Activated naive CD4-positive, alpha-beta T cell treated with anti-CD3 and anti-CD28 coated beads, Interleukin-2, amount 50 U/mL, for 72 hours (primary cell): ENCODE data around the gene STXBP5. TPM values are rescaled to one million over a fixed set of nuclear protein-coding genes. Genes with fewer than 3 reads are reported as not detected.
A peak's percentile ranks its signal among the peaks of the same experiment; 100 is the strongest.

Source experiments
- ATAC-seq, 2 donors: fragments of 150-1000 bp; cut with Tn5 transposase; 2 replicates each; pipeline ENCODE4 v1.10.0; 2021; ENCODE audit warnings: mild to moderate bottlenecking in 2 of 2, moderate library complexity in 2 of 2
- DNase-seq, 2 donors: peaks; one replicate each; pipeline ENCODE4 v3.0.0; 2021 to 2022; ENCODE audit warnings: low spot score in 2 of 2
- H3K27ac Mint-ChIP-seq, 2 donors: one replicate each; pipeline ENCODE4 v1.8.0; 2022; ENCODE audit warnings: mild to moderate bottlenecking in 2 of 2, mixed read lengths in 2 of 2
- H3K36me3 Mint-ChIP-seq, 2 donors: one replicate each; pipeline ENCODE4 v1.8.0; 2022; ENCODE audit warnings: mixed read lengths in 2 of 2
- H3K9me3 Mint-ChIP-seq, 2 donors: one replicate each; pipeline ENCODE4 v1.8.0; 2022; ENCODE audit warnings: mixed read lengths in 2 of 2
- total RNA-seq, 2 donors: library from RNA; stranded (reverse); gene quantifications; one replicate each; pipeline ENCODE4 v1.2.3, GENCODE V29; 2022

The STXBP5 gene
- total RNA-seq, 2 donors from 2014 or later = 5.7 to 17.7 TPM

- ATAC-seq (no peak), DNase-seq (no peak)
- Mint-ChIP-seq H3K27ac (no peak overlapping the region), H3K36me3 (no peaks in the 10 kb centered on the region), H3K9me3 (no peaks in the 10 kb centered on the region)
Measured at GRCh38 chr6:147287869-147288271, 83.7 kb downstream of the STXBP5 start.

- no peak for DNase-seq
- Mint-ChIP-seq H3K27ac (no peak overlapping the region), H3K36me3 (peaks cover 57% of the 10 kb centered on the region in 2 donors), H3K9me3 (peaks cover 25 to 28% of the 10 kb centered on the region in 2 donors)
- no peak for ATAC-seq
Measured at GRCh38 chr6:147297124-147297523, 92.9 kb downstream of the STXBP5 start.

- Mint-ChIP-seq H3K9me3 (peaks cover 29 to 31% of the 10 kb centered on the region in 2 donors), H3K36me3 (peaks cover 61 to 62% of the 10 kb centered on the region in 2 donors), H3K27ac (no peak overlapping the region)
- no peak for DNase-seq
- ATAC-seq = no peak
Measured at GRCh38 chr6:147297663-147298316, 93.6 kb downstream of the STXBP5 start.

- ATAC-seq (peak in 1 of 2 donors; percentile 32), DNase-seq (no peak)
- Mint-ChIP-seq H3K36me3 (peaks cover 62 to 66% of the 10 kb centered on the region in 2 donors), H3K9me3 (peaks cover 32 to 33% of the 10 kb centered on the region in 2 donors), H3K27ac (peak overlapping the region in 1 of 2 donors; percentile 41)
Measured at GRCh38 chr6:147298461-147298860, 94.2 kb downstream of the STXBP5 start.

GRCh38 chr6:147299035-147299434 is 94.8 kb downstream of the STXBP5 start:
- no peak for DNase-seq
- Mint-ChIP-seq H3K27ac (no peak overlapping the region), H3K9me3 (peaks cover 37 to 38% of the 10 kb centered on the region in 2 donors), H3K36me3 (peaks cover 64 to 72% of the 10 kb centered on the region in 2 donors)
- ATAC-seq = peak in 1 of 2 donors; percentile 54

- ATAC-seq (no peak), DNase-seq (no peak)
- Mint-ChIP-seq H3K27ac (no peak overlapping the region), H3K9me3 (peaks cover 28 to 37% of the 10 kb centered on the region in 2 donors), H3K36me3 (peaks cover 59 to 68% of the 10 kb centered on the region in 2 donors)
Measured at GRCh38 chr6:147301070-147301469, 96.9 kb downstream of the STXBP5 start.

- no peak overlapping the region for H3K27ac Mint-ChIP-seq
- no peak for ATAC-seq
- peaks cover 11 to 13% of the 10 kb centered on the region in 2 donors for H3K9me3 Mint-ChIP-seq
- no peak for DNase-seq
- H3K36me3 Mint-ChIP-seq = peaks cover 33 to 39% of the 10 kb centered on the region in 2 donors
Measured at GRCh38 chr6:147304016-147304415, 99.8 kb downstream of the STXBP5 start.

GRCh38 chr6:147310521-147310920 is 106.3 kb downstream of the STXBP5 start:
- no peak for DNase-seq
- ATAC-seq = no peak
- no peak overlapping the region for H3K27ac Mint-ChIP-seq
- no peaks in the 10 kb centered on the region for H3K9me3 Mint-ChIP-seq
- H3K36me3 Mint-ChIP-seq = peaks cover 0 to 10% of the 10 kb centered on the region in 2 donors

- H3K9me3 Mint-ChIP-seq = no peaks in the 10 kb centered on the region
- H3K36me3 Mint-ChIP-seq = peaks cover 4 to 13% of the 10 kb centered on the region in 2 donors
- no peak overlapping the region for H3K27ac Mint-ChIP-seq
- ATAC-seq (no peak), DNase-seq (no peak)
Measured at GRCh38 chr6:147311218-147311617, 107.0 kb downstream of the STXBP5 start.

GRCh38 chr6:147321260-147321659 is 117.0 kb downstream of the STXBP5 start:
- ATAC-seq (no peak), DNase-seq (no peak)
- Mint-ChIP-seq H3K36me3 (peaks cover 0 to 12% of the 10 kb centered on the region in 2 donors), H3K9me3 (no peaks in the 10 kb centered on the region), H3K27ac (no peak overlapping the region)

GRCh38 chr6:147322299-147323162 is 118.3 kb downstream of the STXBP5 start:
- Mint-ChIP-seq H3K27ac (peak overlapping the region; percentile 65 to 77), H3K9me3 (no peaks in the 10 kb centered on the region), H3K36me3 (peaks cover 0 to 18% of the 10 kb centered on the region in 2 donors)
- ATAC-seq (peak; percentile 93), DNase-seq (peak in 1 of 2 donors; percentile 13)

GRCh38 chr6:147325557-147325956 is 121.3 kb downstream of the STXBP5 start:
- Mint-ChIP-seq H3K36me3 (peaks cover 8 to 25% of the 10 kb centered on the region in 2 donors), H3K9me3 (no peaks in the 10 kb centered on the region), H3K27ac (no peak overlapping the region)
- DNase-seq = no peak
- no peak for ATAC-seq

GRCh38 chr6:147331401-147331800 is 127.2 kb downstream of the STXBP5 start:
- peaks cover 8 to 25% of the 10 kb centered on the region in 2 donors for H3K36me3 Mint-ChIP-seq
- H3K9me3 Mint-ChIP-seq = no peaks in the 10 kb centered on the region
- DNase-seq = no peak
- ATAC-seq = no peak
- no peak overlapping the region for H3K27ac Mint-ChIP-seq

GRCh38 chr6:147337921-147338320 is 133.7 kb downstream of the STXBP5 start:
- peaks cover 0 to 7% of the 10 kb centered on the region in 2 donors for H3K36me3 Mint-ChIP-seq

GRCh38 chr6:147341486-147341885 is 137.3 kb downstream of the STXBP5 start:
- no peaks in the 10 kb centered on the region for H3K9me3 Mint-ChIP-seq
- DNase-seq (no peak), ATAC-seq (no peak)
- peaks cover 7 to 12% of the 10 kb centered on the region in 2 donors for H3K36me3 Mint-ChIP-seq
- no peak overlapping the region for H3K27ac Mint-ChIP-seq

More at GRCh38 chr6:147337921-147338320, 133.7 kb downstream of the STXBP5 start:
- DNase-seq (no peak), ATAC-seq (no peak)
- no peak overlapping the region for H3K27ac Mint-ChIP-seq
- H3K9me3 Mint-ChIP-seq = no peaks in the 10 kb centered on the region

GRCh38 chr6:147345902-147346301 is 141.7 kb downstream of the STXBP5 start:
- DNase-seq (no peak), ATAC-seq (peak in 1 of 2 donors; percentile 37)
- peak overlapping the region in 1 of 2 donors; percentile 15 for H3K27ac Mint-ChIP-seq
- H3K36me3 Mint-ChIP-seq = peaks cover 5 to 7% of the 10 kb centered on the region in 2 donors
- H3K9me3 Mint-ChIP-seq = no peaks in the 10 kb centered on the region

GRCh38 chr6:147347179-147347881 is 143.1 kb downstream of the STXBP5 start:
- H3K36me3 Mint-ChIP-seq = peaks cover 5 to 7% of the 10 kb centered on the region in 2 donors
- ATAC-seq = no peak
- H3K27ac Mint-ChIP-seq = no peak overlapping the region
- H3K9me3 Mint-ChIP-seq = no peaks in the 10 kb centered on the region
- no peak for DNase-seq
